Globus pallidus (tissue), 1 donor: ENCODE measurements around the gene CFAP92.

Source experiments
- DNase-seq: peaks from one replicate; pipeline ENCODE4 v3.0.0-alpha.2; 2015; ENCODE audit warnings: low spot score

The CFAP92 gene

GRCh38 chr3:128993461-128994172 is at the start of gene CFAP92:
Gene CFAP92 (minus strand): TSS chr3:128994076. CDS start chr3:128993304, 772 bp downstream.
- no peak for DNase-seq

GRCh38 chr3:129040579-129041300 is 46.9 kb upstream of the CFAP92 start:
- DNase-seq = no peak

- DNase-seq = no peak
These were observed 46.1 kb upstream of the CFAP92 start for GRCh38 chr3:129040039-129040336.

- no peak for DNase-seq
These were observed 45.6 kb upstream of the CFAP92 start for GRCh38 chr3:129039271-129040038.

- DNase-seq = no peak
These were observed 44.4 kb upstream of the CFAP92 start for GRCh38 chr3:129038121-129038855.

- no peak for DNase-seq
These were observed 43.2 kb upstream of the CFAP92 start for GRCh38 chr3:129037093-129037419.

- no peak for DNase-seq
These were observed 42.6 kb upstream of the CFAP92 start for GRCh38 chr3:129036222-129037092.

- no peak for DNase-seq
These were observed 41.7 kb upstream of the CFAP92 start for GRCh38 chr3:129035360-129036221.

GRCh38 chr3:129034642-129035041 is 40.8 kb upstream of the CFAP92 start:
- DNase-seq = no peak

- DNase-seq = no peak
These were observed 39.9 kb upstream of the CFAP92 start for GRCh38 chr3:129033633-129034321.

- DNase-seq = no peak
These were observed 39.3 kb upstream of the CFAP92 start for GRCh38 chr3:129033151-129033550.

GRCh38 chr3:129032716-129033115 is 38.8 kb upstream of the CFAP92 start:
- DNase-seq = no peak

- DNase-seq = no peak
These were observed 37.8 kb upstream of the CFAP92 start for GRCh38 chr3:129031476-129032215.

GRCh38 chr3:129030611-129031010 is 36.7 kb upstream of the CFAP92 start:
- no peak for DNase-seq

- DNase-seq = no peak
These were observed 35.0 kb upstream of the CFAP92 start for GRCh38 chr3:129028866-129029265.

- DNase-seq = no peak
These were observed 33.6 kb upstream of the CFAP92 start for GRCh38 chr3:129027544-129027880.

- peak; percentile 76 for DNase-seq
These were observed 33.1 kb upstream of the CFAP92 start for GRCh38 chr3:129026728-129027543.

- no peak for DNase-seq
These were observed 32.0 kb upstream of the CFAP92 start for GRCh38 chr3:129025691-129026435.
